ENCODE measurements around the gene PLPPR1. TPM values are rescaled to one million over a fixed set of nuclear protein-coding genes. Genes with fewer than 3 reads are reported as not detected.
A peak's percentile ranks its signal among the peaks of the same experiment; 100 is the strongest.

PLPPR1 gene
- total and polyA plus RNA-seq, 2 of the 13 experiments (the other 11 are each of a cell fraction or from before 2014, with no cell fraction given): 16.0 to 84.7 TPM

DNA sequence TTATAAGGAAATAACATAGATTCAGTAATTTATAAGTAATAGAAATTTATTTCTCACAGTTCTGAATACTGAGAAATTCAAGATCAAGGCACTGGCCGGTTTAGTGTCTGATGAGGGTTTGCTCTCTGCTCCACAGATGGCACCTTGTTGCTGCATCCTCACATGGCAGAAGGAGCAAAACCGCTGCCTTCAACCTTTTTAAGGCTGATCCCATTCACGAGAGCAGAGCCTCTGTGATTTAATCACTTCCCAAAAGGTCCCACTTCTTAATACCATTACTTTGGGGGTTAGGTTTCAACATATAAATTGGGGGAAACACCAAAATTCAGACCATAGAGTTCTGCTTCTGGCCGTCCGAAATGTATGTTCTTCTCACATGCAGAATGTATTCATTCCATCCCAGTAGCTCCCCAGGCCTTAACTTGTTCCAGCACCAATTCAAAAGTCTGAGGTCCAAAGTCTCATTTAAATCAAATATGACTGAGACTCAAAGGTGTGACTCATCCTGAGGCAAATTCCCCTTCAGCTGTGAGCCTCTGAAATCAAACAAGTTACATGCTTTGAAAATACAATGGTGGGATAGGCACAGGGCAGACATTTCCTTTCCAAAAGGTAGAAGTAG lies 325.7 kb downstream of the PLPPR1 start (continued):
- TF ChIP-seq, protein P1, sequence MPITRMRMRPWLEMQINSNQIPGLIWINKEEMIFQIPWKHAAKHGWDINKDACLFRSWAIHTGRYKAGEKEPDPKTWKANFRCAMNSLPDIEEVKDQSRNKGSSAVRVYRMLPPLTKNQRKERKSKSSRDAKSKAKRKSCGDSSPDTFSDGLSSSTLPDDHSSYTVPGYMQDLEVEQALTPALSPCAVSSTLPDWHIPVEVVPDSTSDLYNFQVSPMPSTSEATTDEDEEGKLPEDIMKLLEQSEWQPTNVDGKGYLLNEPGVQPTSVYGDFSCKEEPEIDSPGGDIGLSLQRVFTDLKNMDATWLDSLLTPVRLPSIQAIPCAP (CRISPR knock-in tag; IDR thresholded peaks at IDR 0.05; ENCODE audit: low read depth): no peak
- no peak for TF ChIP-seq JDP2 (CRISPR knock-in tag; IDR thresholded peaks at IDR 0.05; ENCODE audit: borderline replicate concordance)
- TF ChIP-seq KMT2B (CRISPR knock-in tag; IDR thresholded peaks at IDR 0.05): no peak
- TF ChIP-seq ZFX (CRISPR knock-in tag; IDR thresholded peaks at IDR 0.05; ENCODE audit: low read depth): peak; percentile 58
- peak; percentile 82; the same call in 1 of the 2 replicates for TF ChIP-seq ZNF614 (CRISPR knock-in tag; IDR thresholded peaks at IDR 0.05; ENCODE audit: borderline replicate concordance)
- TF ChIP-seq MED8 (CRISPR knock-in tag; IDR thresholded peaks at IDR 0.05; ENCODE audit: insufficient replicate concordance): peak; percentile 20
- 0 out of 2 replicates have a peak, but pooled peaks have one; percentile 43 for TF ChIP-seq ATF7-NPFF (CRISPR knock-in tag; IDR thresholded peaks at IDR 0.05; ENCODE audit: low read depth)
- TF ChIP-seq ZNF101 (CRISPR knock-in tag; IDR thresholded peaks at IDR 0.05; ENCODE audit: borderline replicate concordance, low read depth): no peak
- TF ChIP-seq, protein P2, sequence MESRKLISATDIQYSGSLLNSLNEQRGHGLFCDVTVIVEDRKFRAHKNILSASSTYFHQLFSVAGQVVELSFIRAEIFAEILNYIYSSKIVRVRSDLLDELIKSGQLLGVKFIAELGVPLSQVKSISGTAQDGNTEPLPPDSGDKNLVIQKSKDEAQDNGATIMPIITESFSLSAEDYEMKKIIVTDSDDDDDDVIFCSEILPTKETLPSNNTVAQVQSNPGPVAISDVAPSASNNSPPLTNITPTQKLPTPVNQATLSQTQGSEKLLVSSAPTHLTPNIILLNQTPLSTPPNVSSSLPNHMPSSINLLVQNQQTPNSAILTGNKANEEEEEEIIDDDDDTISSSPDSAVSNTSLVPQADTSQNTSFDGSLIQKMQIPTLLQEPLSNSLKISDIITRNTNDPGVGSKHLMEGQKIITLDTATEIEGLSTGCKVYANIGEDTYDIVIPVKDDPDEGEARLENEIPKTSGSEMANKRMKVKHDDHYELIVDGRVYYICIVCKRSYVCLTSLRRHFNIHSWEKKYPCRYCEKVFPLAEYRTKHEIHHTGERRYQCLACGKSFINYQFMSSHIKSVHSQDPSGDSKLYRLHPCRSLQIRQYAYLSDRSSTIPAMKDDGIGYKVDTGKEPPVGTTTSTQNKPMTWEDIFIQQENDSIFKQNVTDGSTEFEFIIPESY (CRISPR knock-in tag; IDR thresholded peaks at IDR 0.05): no peak
- TF ChIP-seq, protein P3, sequence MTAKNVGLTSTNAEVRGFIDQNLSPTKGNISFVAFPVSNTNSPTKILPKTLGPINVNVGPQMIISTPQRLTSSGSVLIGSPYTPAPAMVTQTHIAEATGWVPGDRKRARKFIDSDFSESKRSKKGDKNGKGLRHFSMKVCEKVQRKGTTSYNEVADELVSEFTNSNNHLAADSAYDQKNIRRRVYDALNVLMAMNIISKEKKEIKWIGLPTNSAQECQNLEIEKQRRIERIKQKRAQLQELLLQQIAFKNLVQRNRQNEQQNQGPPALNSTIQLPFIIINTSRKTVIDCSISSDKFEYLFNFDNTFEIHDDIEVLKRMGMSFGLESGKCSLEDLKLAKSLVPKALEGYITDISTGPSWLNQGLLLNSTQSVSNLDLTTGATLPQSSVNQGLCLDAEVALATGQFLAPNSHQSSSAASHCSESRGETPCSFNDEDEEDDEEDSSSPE (CRISPR knock-in tag; IDR thresholded peaks at IDR 0.05): peak; percentile 41; the same call in 1 of the 2 replicates
- TF ChIP-seq, protein P4, sequence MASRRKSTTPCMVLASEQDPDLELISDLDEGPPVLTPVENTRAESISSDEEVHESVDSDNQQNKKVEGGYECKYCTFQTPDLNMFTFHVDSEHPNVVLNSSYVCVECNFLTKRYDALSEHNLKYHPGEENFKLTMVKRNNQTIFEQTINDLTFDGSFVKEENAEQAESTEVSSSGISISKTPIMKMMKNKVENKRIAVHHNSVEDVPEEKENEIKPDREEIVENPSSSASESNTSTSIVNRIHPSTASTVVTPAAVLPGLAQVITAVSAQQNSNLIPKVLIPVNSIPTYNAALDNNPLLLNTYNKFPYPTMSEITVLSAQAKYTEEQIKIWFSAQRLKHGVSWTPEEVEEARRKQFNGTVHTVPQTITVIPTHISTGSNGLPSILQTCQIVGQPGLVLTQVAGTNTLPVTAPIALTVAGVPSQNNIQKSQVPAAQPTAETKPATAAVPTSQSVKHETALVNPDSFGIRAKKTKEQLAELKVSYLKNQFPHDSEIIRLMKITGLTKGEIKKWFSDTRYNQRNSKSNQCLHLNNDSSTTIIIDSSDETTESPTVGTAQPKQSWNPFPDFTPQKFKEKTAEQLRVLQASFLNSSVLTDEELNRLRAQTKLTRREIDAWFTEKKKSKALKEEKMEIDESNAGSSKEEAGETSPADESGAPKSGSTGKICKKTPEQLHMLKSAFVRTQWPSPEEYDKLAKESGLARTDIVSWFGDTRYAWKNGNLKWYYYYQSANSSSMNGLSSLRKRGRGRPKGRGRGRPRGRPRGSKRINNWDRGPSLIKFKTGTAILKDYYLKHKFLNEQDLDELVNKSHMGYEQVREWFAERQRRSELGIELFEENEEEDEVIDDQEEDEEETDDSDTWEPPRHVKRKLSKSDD (CRISPR knock-in tag; IDR thresholded peaks at IDR 0.05; ENCODE audit: low read depth): peak; percentile 49; the same call in 1 of the 2 replicates
- TF ChIP-seq GATA4 (IDR thresholded peaks at IDR 0.05; ENCODE audit: borderline replicate concordance, low read depth): peak; percentile 70; the same call in 1 of the 2 replicates
- no peak for TF ChIP-seq NPAS2 (CRISPR knock-in tag; IDR thresholded peaks at IDR 0.05; ENCODE audit: borderline replicate concordance)
- TF ChIP-seq SKI (IDR thresholded peaks at IDR 0.05; ENCODE audit: partially characterized antibody): peak; percentile 60
- 0 out of 4 replicates have a peak, but pooled peaks of 1 of the 2 experiments have one; percentile 12 for TF ChIP-seq NR2F1 (CRISPR knock-in tag; IDR thresholded peaks at IDR 0.05)
- peak; percentile 86 for TF ChIP-seq ZNF331 (CRISPR knock-in tag; IDR thresholded peaks at IDR 0.05)
- peak; percentile 95 for TF ChIP-seq GATAD2A (CRISPR knock-in tag; IDR thresholded peaks at IDR 0.05)
- TF ChIP-seq HNF4G (IDR thresholded peaks at IDR 0.05; ENCODE audit: borderline replicate concordance, low read depth, low read length): peak; percentile 96
- TF ChIP-seq HNF4G (CRISPR knock-in tag; IDR thresholded peaks at IDR 0.05; ENCODE audit: borderline replicate concordance, low read depth): peak; percentile 91
- peak; percentile 97 for TF ChIP-seq HNF4A (CRISPR knock-in tag; IDR thresholded peaks at IDR 0.05)
- TF ChIP-seq NFKBIZ (CRISPR knock-in tag; IDR thresholded peaks at IDR 0.05): peak; percentile 84
- peak; percentile 53; the same call in 1 of the 2 replicates for TF ChIP-seq ZNF816 (CRISPR knock-in tag; IDR thresholded peaks at IDR 0.05; ENCODE audit: borderline replicate concordance)
- TF ChIP-seq ZNF441 (CRISPR knock-in tag; IDR thresholded peaks at IDR 0.05; ENCODE audit: borderline replicate concordance): 0 out of 2 replicates have a peak, but pooled peaks have one; percentile 55
